KG1 (cell line): ENCODE results near the gene NDUFB10.
A peak's percentile ranks its signal among the peaks of the same experiment; 100 is the strongest.

Experiments
- DNase-seq: peaks from one replicate; lab custom pipeline; 2025; lab: John Stamatoyannopoulos, UW

Gene NDUFB10

DNA sequence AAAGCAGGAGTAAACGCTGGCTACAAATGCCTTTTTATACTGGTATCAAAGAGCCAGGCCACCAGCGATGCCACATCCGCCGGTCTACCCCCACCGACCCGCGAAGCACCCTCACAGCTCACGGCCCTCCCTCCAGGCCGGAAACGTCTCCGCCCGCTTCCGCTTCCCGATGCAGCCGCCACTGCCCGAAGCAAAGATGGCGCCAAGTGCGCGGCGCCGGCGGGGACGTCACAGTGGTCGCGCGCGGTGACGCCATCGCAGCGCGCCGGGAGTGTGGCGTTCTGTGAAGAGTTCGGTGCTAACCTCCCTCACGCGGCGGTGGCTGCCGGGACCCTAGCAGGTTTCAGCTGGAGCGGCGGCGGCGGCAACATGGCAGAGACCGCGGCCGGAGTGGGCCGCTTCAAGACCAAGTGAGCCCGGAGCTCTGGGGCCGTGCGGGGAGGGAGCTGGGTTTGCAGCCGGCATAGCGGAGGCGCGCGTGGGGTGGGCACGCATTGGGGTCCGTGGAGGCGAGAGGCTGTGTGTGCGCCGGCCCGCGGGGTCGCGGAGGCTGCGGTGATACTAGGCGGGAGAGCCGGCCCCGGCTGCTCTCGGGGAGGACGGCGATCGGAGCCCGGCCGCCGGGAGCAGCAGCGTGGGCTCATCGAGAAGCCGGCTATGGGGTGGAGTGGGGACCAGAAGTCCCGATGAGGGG, 12.6 kb downstream of the NDUFB10 start, which contains the start of gene TBL3:
Gene TBL3, plus strand, starts transcription at position 258 of the 694 bp plus-strand sequence. Its CDS starts 112 bp downstream, at position 370.
- DNase-seq: peak; percentile 86

GRCh38 chr16:1972490-1972877, 13.1 kb downstream of the NDUFB10 start:
- no peak for DNase-seq

GRCh38 chr16:1973461-1974156, 14.3 kb downstream of the NDUFB10 start:
- DNase-seq: no peak

DNA sequence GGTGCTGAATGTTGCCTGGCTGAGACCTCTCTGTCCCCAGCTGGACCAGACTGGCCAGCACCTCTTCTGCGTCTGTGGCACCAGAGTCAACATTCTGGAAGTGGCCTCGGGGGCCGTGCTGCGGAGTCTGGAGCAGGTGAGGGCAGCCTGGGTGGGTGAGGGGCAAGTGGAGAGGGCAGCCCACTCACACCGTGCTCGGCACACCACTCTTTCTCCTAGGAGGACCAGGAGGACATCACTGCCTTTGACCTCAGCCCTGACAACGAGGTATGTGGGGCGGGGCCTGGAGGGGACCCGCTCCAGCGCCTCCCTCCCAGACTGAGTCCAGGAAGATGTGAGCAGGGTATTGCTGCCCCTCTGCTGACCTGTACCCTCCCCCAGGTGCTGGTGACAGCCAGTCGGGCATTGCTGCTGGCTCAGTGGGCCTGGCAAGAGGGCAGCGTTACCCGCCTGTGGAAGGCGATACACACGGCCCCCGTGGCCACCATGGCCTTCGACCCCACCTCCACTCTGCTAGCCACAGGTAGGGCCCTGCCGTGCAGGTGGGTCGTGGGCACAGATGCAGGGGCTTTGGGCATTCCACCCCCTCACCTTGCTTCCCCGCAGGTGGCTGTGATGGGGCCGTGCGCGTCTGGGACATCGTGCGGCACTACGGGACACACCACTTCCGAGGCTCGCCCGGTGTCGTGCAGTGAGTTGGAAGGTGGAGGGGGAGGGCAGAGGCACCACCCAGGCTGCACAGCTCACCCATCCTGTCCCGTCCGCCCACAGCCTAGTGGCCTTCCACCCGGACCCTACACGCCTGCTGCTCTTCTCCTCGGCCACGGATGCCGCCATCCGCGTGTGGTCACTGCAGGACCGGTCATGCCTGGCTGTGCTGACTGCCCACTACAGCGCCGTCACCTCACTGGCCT, 15.1 kb downstream of the NDUFB10 start:
- no peak for DNase-seq

DNA sequence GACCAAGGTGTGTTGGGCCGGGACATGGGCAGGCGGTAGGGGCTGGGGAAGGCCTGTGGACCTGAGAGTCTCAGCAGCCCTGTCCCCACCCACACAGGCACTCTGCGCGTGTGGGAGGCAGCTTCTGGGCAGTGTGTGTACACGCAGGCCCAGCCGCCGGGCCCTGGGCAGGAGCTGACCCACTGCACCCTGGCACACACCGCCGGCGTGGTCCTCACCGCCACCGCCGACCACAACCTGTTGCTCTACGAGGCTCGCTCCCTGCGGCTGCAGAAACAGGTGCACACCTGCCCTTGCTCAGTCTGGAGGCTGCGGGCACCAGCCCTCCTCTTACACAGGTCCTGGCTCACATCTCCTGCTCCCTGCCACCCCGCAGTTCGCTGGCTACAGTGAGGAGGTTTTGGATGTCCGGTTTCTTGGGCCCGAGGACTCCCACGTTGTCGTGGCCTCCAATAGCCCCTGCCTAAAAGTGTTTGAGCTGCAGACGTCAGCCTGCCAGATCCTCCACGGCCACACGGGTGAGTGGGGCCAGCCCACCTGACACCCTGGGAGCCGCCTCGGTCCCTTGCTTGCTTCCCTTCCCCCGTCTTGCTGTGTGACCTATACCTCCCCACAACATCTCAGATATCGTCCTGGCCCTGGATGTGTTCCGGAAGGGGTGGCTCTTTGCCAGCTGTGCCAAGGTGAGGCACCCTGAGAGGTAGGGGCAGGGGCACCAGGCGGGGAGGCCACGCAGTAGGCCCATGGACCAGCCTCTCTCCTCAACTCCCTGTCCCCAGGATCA, 16.3 kb downstream of the NDUFB10 start:
- DNase-seq: no peak

DNA sequence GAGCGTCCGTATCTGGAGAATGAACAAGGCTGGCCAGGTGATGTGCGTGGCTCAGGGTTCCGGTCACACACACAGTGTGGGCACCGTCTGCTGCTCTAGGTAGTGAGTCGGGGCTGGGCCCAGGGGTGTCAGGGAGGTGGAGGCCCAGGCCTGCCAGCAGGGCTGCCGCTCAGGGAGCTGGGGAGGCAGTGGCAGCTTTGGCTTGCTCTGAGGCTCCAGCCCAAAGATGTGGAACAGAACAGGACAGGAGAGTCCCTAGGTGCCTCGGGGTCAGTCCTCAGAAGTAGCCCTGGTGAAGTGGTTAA, 16.8 kb downstream of the NDUFB10 start:
- no peak for DNase-seq

- no peak for DNase-seq
These were observed 17.9 kb downstream of the NDUFB10 start for GRCh38 chr16:1976951-1977874.

GRCh38 chr16:1977875-1978268, 18.5 kb downstream of the NDUFB10 start:
- no peak for DNase-seq

- no peak for DNase-seq
These were observed 19.3 kb downstream of the NDUFB10 start for GRCh38 chr16:1978476-1979120.

GRCh38 chr16:1979271-1980029, 20.1 kb downstream of the NDUFB10 start:
- DNase-seq: no peak

DNA sequence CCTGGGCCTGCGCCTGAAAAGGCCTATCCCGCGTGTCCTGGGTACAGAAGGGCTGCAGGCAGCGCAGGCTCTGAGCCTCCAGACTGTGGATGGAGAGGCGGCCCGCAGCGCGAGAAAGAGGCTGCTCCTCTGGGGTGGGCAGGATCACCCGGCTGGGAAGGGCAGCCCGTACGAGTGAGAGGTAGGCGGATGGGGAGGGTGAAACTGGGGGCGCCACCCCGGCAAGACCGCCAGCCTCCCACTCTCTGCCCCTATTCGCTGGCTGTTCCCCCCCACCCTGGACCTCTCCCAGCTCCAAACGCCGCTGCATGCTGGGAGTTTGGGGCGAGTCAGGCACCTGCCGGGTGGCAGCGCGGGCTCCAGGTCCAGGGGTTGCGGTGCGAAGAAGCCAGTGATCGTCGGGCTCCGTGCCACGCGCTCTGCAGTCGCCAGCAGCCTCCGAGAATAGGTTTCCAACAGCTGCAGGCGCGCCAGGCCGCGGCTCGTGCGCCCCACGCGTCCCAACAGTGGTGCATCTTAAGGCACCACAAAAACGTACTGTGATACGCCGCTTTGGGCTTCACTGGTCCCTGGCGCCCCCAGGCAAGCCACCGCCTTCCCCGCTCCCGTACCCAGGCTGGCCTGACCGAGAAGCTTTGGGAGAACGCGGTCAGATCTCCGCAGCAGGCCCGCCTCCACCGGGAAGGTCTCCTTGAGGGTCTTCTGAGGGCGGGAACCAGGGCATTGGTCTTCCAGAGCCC, 20.9 kb downstream of the NDUFB10 start:
- DNase-seq: no peak

GRCh38 chr16:1980770-1981087, 21.4 kb downstream of the NDUFB10 start:
- no peak for DNase-seq

GRCh38 chr16:1981398-1981836, 22.1 kb downstream of the NDUFB10 start, which contains the start of gene NOXO1:
NOXO1 (minus strand) TSS chr16:1981469; CDS start chr16:1981179, 290 bp downstream.
- no peak for DNase-seq

GRCh38 chr16:1982013-1982433, 22.7 kb downstream of the NDUFB10 start:
- no peak for DNase-seq

DNA sequence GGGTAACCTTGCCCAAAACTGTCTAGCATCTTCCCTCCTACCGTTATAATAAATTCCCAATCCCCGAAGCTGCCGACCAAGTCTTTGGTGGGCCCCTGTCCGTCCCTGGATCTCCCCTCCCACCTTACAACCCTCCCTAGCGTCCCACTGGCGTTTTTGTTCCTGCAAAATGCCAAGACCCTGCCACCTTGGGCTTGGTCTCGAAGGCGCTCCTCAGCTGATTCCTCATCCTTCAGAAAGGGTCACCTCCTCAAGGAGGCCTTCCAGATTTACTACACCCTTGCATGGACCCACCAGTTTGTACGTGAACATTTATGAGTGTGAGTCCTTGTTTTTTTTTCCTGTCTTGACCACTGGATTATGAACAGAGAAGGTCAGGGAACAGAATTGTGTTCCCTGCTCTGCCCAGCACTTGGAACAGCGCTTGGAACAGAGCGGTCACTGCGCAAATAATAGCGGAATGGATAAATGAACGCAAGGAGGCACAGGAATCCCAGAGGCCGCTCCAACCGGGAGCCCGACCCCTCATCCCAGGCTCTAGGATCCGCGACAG, 23.7 kb downstream of the NDUFB10 start:
- DNase-seq: no peak

DNA sequence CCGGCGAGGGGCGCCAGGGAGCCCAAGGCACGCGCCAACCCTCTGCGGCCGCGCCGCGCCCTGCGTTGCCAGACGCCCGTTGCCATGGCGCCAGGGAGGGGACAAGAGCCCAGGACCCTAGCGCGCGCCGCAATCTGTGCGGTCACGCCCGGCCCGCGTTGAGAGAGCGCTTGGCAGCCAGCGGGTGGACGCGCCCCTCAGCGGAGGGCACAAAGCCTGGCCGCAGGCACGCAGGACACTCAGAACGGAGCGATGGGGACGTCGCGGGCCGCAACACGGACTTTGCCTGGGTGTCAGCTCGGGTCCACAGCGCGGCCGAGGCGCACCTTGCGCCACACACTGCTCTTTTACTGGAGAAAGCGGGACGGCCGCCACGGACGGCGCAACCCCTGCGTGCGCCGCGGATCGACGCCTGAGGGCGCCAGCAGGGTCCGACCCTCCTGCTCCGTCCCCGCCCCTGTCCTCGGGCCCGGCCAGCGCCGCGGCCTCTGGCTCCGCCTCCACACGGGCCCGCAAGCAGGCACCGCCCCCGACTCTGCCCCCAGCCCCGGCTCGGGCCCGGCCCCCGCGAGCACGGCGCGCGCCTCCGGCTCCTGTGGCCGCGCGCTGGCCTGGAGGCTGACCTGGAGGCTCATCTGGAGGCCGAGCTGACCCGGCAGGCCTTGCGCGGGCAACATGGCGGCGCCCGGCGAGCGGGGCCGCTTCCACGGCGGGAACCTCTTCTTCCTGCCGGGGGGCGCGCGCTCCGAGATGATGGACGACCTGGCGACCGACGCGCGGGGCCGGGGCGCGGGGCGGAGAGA, 24.4 kb downstream of the NDUFB10 start, which contains the start of gene GFER:
Gene GFER, plus strand, starts transcription at position 650 of the 803 bp plus-strand sequence. Its CDS starts 26 bp downstream, at position 676.
- DNase-seq: peak; percentile 74
